HCEC 1CT (cell line): ENCODE data around the gene OGG1.
A peak's percentile ranks its signal among the peaks of the same experiment; 100 is the strongest.

Experiments
- DNase-seq: peaks from one replicate; pipeline ENCODE4 v3.0.0-alpha.2; 2017

The OGG1 gene

GRCh38 chr3:9749645-9750555 is at the start of gene OGG1:
OGG1 (plus strand) TSS chr3:9749952; CDS start chr3:9750287, 335 bp downstream.
- DNase-seq = peak; percentile 100

DNA sequence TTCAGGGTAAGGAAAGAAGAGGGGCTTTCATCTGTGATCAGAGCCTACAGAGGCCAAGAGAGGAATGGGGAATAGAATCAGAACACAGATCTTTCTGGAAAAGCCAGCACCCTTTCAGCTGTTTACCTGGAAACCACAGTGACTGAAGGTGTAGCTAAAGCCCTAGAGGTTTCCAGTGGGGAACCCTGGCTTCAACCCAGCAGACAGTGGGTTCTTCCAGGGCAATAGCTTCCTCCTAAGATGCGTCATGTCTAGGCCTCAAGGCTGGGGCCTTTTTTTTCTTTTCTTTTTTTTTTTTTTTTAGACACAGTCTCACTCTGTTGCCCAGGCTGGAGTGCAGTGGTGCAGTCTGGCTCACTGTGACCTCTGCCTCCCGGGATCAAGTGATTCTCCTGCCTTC is 49.2 kb upstream of the OGG1 start:
- DNase-seq = no peak

DNA sequence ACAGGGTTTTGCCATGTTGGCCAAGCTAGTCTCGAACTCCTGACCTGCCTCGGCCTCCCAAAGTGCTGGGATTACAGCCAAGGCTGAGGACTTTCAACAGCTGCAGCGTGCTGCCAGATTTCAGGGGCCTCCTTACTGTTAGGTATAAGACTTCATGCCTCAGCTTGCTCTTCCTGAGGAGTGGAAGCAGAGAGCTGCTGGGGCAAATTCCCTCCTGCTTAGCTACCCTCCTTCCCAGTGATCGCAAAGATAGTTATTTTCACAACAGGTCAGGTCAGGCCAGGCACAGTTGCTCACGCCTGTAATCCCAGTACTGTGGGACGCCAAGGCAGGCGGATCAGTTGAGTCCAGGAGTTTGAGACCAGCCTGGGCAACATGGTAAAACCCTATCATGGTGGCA is 48.7 kb upstream of the OGG1 start:
- DNase-seq = no peak

GRCh38 chr3:9701711-9702110 is 48.0 kb upstream of the OGG1 start:
- no peak for DNase-seq

DNA sequence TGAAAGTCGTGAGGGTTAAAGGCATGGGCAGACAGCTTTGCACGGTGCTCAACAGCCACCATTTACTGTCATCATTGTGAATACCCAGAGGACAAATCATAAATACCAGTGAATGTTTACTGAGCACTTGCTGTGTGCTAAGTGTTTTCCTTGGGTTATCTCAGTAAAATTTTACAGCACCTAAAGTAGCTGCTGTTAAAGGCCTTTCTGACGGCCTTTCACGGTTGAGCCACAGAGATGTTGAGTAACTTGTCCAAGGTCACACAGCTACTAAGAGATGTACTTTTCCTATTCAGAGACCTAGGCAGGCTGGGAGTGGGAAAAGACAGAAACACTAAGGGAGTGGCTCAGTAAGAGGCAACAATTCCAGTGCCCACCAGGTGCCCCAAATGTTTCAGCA is 46.5 kb upstream of the OGG1 start:
- DNase-seq = no peak

- no peak for DNase-seq
Measured at GRCh38 chr3:9703736-9704346, 45.9 kb upstream of the OGG1 start, which contains the start of gene CPNE9. CPNE9 (plus strand) TSS chr3:9703833; CDS start chr3:9703997, 164 bp downstream.

DNA sequence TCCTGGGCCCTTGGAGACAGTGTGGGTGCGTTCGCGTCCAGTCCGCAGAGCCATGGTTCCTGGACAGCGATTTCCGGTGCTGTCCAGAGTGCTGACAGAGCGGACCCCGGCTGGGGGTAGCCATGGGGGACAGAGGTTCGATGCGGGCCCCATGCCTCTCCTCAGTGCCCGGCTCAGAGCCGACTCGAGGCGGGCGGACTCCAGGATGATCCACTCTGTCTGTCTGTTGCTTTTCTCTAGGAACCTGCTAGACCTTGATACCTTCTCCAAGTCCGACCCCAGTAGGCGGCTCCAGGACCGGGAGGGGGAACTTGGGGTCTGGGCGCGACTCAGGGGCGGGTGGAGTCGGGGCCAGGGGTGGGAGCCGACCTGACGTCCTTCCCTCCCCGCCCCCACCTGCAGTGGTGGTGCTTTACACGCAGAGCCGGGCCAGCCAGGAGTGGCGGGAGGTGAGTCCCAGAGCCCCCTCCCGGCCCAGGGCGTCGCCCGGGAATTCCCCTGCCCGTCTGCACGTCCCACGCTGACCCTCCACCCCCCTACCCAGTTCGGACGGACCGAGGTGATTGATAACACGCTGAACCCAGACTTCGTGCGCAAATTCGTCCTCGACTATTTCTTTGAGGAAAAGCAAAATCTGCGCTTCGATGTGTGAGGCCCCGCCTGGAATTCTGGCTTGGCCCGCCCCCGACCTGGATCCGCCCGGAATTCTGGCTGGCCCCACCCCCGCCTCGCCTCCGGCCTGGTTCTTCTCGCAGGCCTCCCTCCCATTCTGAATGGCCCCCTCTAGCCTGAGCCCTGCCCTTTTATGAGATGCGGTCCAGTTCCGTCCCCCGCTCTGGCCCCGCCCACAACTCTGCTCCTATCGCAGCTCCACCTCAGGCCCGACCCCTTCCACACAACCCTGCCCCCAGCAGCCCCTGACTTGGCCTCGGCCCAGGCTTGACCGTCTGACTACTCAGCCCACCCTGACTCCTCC is 45.1 kb upstream of the OGG1 start:
- DNase-seq = peak; percentile 2

- DNase-seq = no peak
Measured at GRCh38 chr3:9710174-9710739, 39.5 kb upstream of the OGG1 start.

GRCh38 chr3:9712415-9712814 is 37.3 kb upstream of the OGG1 start:
- DNase-seq = no peak

DNA sequence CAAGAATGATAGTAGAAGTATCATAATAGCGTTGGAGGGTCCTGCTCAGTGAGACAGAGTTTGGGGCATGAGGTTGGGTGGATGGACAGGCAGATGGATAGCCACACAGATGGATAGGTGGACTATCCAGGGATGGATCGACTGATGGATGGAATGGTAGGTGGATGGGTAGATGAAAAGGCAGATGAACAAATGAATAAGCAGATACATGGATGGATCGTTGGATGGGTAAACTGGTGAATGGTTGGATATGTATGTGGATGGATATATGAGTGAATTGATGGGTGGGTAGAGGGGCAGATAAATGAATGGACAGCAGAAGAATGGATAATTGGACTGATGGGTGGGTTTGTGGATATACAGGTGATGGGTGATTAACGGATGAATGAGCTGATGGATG is 36.6 kb upstream of the OGG1 start:
- no peak for DNase-seq

GRCh38 chr3:9715136-9715535 is 34.6 kb upstream of the OGG1 start:
- DNase-seq = no peak

- DNase-seq = peak; percentile 92
Measured at GRCh38 chr3:9715764-9716437, 33.9 kb upstream of the OGG1 start.

- DNase-seq = no peak
Measured at GRCh38 chr3:9716801-9717555, 32.8 kb upstream of the OGG1 start.

DNA sequence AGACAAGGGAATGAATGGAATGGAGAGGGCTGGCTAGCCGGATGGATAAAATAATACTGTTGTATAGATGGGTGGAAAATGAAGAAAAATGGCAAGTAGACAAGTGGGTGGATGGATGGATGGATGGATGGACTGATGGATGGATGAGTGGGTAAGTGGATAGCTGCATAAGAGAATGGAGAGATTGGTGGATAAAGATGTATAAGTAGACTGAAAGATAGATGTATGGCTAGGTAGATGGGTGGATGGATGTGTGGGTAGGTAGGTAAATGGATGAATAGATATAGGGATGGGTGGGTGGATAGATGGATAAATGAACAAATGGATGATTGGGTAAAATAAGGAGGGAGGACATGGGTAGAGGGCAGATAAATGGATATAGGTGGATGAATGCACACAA is 32.2 kb upstream of the OGG1 start:
- DNase-seq = no peak

- no peak for DNase-seq
Measured at GRCh38 chr3:9718118-9718517, 31.6 kb upstream of the OGG1 start.

DNA sequence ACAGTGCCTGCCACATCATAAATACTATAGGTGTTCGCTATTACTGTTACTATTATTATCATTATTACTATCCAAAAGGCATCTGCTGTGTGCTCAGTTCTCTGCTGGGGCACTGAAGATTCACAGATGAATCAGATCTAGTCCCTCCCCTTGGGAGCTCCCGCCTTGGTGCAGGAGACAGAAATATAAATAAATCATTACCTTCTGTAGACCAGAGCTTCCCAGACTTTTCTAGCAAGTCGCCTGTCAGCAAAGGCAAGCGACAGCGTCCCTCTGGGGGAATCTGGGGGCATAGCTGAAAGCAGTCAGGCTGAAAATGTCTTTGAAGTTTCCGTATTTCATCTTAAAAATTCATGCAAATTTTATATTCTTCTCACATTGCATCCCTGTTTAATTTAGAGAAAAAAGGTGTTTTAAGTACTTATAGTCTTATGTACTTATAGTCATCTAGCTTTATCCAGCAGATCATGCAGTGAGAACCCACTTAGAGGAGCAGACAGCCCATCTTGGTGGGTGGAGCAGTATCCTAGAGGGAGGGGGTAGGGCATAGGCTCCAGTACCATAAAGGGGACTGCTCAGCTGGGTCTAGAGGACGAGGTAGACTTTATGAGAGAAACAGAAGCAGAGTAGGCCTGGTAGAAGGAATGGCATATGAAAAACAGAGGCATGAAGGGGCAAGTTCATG is 28.6 kb upstream of the OGG1 start:
- DNase-seq = peak; percentile 27

DNA sequence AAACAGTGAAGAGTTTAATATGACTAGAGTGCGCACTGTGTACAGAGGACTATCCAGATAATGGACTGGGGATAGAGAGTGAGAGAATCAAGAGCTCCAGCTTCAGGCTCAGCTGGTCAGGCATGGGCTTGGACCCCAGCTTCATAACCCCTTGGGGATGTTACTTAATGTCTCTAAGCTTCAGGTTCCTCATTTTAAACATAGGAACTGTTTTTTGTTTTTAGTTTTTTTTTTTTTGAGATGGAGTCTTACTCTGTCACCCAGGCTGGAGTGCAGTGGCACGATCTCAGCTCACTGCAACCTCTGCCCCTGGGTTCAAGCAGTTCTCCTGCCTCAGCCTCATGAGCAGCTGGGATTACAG is 28.1 kb upstream of the OGG1 start:
- no peak for DNase-seq

DNA sequence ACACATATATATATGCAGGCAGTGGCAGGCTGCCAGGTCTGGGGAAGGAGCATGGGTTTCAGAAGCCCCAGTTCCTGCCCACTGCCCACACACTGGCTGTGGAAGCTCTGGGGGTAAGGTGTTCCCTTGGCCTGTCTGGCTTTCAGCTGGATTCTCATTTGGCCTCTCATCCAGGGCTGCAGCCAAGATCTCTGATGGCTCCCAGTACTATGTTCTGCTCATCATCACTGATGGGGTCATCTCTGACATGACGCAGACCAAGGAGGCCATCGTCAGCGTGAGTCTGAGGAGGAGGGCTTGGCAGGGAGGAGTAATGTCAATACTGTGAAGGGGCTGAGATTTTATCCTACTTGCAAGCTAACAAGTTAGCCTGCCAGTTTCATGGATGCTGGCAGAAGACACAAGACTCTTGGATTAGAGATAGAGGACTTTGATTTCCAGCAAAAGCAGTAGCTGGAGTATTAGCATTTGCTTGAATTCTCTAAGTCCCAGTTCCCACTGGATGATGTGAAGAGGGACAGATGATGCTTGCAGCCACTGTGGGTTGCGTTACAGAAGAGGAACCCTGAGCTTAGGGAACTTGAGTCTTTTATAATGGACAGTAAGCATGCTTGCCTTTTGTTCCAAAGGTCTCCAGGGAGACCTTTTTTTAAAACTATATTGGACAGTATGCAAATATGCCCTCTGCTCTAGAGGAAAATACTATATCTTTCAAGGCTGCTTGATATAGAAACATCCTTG is 23.8 kb upstream of the OGG1 start:
- no peak for DNase-seq

DNA sequence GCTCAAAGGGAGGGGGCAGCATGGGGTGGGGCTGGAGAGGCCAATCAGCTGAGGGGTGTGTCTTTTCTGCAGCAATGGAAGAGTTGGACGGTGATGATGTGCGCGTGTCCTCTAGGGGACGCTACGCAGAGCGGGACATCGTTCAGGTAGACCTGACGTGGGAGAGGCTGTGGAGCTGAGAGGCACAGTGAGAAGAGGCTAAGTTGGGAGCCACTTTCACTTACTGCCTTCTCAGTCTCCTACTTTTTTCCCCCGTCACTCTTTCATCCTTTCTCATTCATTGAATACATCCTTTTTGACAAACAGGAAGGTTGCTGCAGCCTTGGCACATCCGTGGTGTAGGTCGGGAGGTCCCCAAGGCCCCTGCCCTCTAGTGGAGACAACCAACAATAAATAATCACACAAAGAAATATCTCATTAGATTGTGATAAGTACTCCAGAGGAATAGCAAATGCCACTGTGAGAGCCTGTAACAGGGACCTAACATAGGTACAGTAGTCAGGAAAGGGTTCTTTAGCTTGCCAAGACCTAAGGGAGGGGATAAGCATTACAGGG is 22.6 kb upstream of the OGG1 start:
- peak; percentile 20 for DNase-seq

GRCh38 chr3:9727743-9728142 is 22.0 kb upstream of the OGG1 start:
- peak; percentile 46 for DNase-seq
